ENCODE results near the gene SIAE. TPM values are rescaled to one million over a fixed set of nuclear protein-coding genes. Genes with fewer than 3 reads are reported as not detected.

The SIAE gene
- total and polyA plus RNA-seq, 3 experiments from 2014 or later, result 0.85 to 5.2 (median 4.0) TPM

DNA sequence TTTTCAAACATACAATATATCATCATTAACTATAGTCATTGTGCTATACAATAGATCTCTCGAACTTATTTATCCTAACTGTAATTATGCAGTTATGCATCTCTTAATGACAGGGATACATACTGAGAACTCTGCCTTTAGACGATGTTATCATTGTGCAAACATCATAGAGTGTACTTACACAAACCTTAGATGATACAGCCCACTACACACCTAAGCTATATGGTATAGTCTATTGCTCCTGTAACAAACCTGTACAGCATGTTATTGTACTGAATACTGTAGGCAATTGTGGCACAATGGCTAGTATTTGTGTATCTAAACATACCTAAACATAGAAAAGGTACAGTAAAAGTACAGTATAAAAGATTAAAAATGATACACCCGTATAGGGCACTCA, 38.9 kb upstream of the SIAE start:
- Mint-ChIP-seq H3K4me1 (peaks cover 1 to 2% (median 1%) of the 10 kb centered on the region in 3 donors), H3K4me3 (no peak overlapping the region), H3K36me3 (peaks cover 0 to 5% (median 5%) of the 10 kb centered on the region in 3 donors), H3K9me3 (peaks cover 0 to 6% (median 3%) of the 10 kb centered on the region in 5 donors), H3K27me3 (peaks cover 22 to 53% of the 10 kb centered on the region in 2 donors), H3K27ac (no peak overlapping the region)
- H3K36me3 ChIP-seq (ENCODE audit: insufficient read depth, low read length), result no peaks in the 10 kb centered on the region
- DNase-seq, result no peak
- no peak overlapping the region for H3K4me3 ChIP-seq (ENCODE audit: low read length)
- peaks cover 9% of the 10 kb centered on the region for H3K27me3 ChIP-seq (ENCODE audit: insufficient read depth, low read length, poor library complexity, severe bottlenecking)
- ChIA-PET POLR2A (no interaction called here), CTCF (no interaction called here)
- H3K9me3 ChIP-seq (ENCODE audit: low read length), result no peaks in the 10 kb centered on the region
- peaks cover 2% of the 10 kb centered on the region for H3K4me1 ChIP-seq (ENCODE audit: insufficient read depth, low read length)
- H3K27ac ChIP-seq (ENCODE audit: low read depth, low read length), result no peak overlapping the region

DNA sequence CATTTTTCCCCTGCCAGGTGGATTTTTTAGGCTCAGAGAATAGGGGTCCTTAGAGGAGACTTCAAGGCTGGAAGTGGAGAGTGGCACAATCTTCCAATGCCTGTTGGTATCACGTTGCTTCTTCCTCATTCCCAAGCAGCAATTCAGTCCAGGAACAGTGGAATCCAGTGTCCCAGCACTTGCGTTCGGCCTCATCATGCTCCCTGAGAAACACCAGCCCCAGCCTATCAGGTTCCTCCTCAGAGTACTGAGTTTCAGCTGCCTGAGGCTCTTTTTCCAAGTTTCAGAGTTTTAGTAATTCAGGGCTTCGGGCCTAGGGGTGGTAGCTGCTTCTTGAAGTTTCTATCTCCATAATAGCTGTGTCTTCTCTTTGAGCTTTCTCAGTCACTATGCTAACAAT, 34.3 kb upstream of the SIAE start:
- POLR2A ChIA-PET, result no interaction called here
- H3K27ac ChIP-seq (ENCODE audit: low read depth, low read length), result no peak overlapping the region
- H3K9me3 ChIP-seq (ENCODE audit: low read length), result no peaks in the 10 kb centered on the region
- Mint-ChIP-seq H3K36me3 (peaks cover 2 to 11% (median 4%) of the 10 kb centered on the region in 3 donors), H3K27ac (no peak overlapping the region), H3K9me3 (peaks cover 0 to 8% (median 3%) of the 10 kb centered on the region in 5 donors), H3K4me3 (no peak overlapping the region), H3K4me1 (no peaks in the 10 kb centered on the region), H3K27me3 (peaks cover 11 to 41% of the 10 kb centered on the region in 2 donors)
- no peaks in the 10 kb centered on the region for H3K4me1 ChIP-seq (ENCODE audit: insufficient read depth, low read length)
- no peak overlapping the region for H3K4me3 ChIP-seq (ENCODE audit: low read length)
- CTCF ChIA-PET, result no interaction called here
- H3K27me3 ChIP-seq (ENCODE audit: insufficient read depth, low read length, poor library complexity, severe bottlenecking), result no peaks in the 10 kb centered on the region
- no peaks in the 10 kb centered on the region for H3K36me3 ChIP-seq (ENCODE audit: insufficient read depth, low read length)
- no peak for DNase-seq

DNA sequence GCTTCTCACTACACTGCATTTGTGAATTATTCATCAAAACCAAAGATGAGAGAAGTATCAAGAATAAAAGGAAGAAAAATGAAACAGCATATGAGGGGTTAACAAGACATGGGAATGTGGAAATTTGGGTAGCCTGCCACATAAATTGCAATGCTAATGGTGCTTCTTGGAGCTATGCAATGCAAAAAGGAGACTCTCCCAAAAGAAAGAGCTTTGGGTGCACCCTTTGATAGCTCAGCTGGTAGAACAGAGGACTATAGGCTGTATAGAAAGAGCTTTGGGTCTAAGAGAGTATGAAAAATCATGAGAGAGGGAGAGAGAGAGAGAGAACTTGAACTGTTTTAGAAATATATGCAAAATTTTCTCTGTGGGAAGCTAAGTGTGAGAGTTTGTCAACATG, 26.5 kb upstream of the SIAE start:
- peaks cover 0 to 6% (median 0%) of the 10 kb centered on the region in 5 donors for H3K9me3 Mint-ChIP-seq

DNA sequence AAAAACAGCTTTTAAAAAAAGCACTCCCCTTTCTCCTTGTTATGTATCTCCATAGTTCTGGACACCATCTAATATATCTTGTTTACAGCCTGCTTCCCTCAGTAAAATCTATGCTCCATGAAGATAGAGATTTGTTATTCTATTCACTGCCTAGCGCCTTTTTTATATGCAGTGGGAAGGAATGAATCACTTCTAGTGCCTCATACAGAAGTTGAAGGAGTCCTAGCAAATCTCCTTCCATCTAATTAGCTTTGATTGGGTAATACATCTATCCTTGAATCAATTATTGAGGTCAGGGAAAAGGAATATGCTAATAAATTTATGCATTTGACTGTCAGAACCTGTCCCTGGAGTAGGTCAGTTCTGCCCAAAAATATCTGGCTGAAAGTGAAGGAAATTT, 26.0 kb upstream of the SIAE start:
- CTCF ChIA-PET, result no interaction called here
- Histone ChIP-seq H3K27ac (ENCODE audit: low read depth, low read length) (no peak overlapping the region), H3K4me3 (ENCODE audit: low read length) (no peak overlapping the region), H3K27me3 (ENCODE audit: insufficient read depth, low read length, poor library complexity, severe bottlenecking) (no peaks in the 10 kb centered on the region), H3K4me1 (ENCODE audit: insufficient read depth, low read length) (no peaks in the 10 kb centered on the region), H3K36me3 (ENCODE audit: insufficient read depth, low read length) (no peaks in the 10 kb centered on the region), H3K9me3 (ENCODE audit: low read length) (no peaks in the 10 kb centered on the region)
- no peaks in the 10 kb centered on the region for H3K36me3 Mint-ChIP-seq
- POLR2A ChIA-PET, result no interaction called here
- no peaks in the 10 kb centered on the region for H3K4me1 Mint-ChIP-seq
- DNase-seq, result no peak
- H3K27me3 Mint-ChIP-seq, result peaks cover 9 to 35% of the 10 kb centered on the region in 2 donors
- H3K4me3 Mint-ChIP-seq, result no peak overlapping the region
- H3K27ac Mint-ChIP-seq, result no peak overlapping the region
- peaks cover 0 to 6% (median 0%) of the 10 kb centered on the region in 5 donors for H3K9me3 Mint-ChIP-seq

More for the DNA sequence above, 26.5 kb upstream of the SIAE start:
- no peaks in the 10 kb centered on the region for H3K9me3 ChIP-seq (ENCODE audit: low read length)
- H3K36me3 Mint-ChIP-seq, result no peaks in the 10 kb centered on the region
- ChIA-PET POLR2A (no interaction called here), CTCF (interaction anchor here (1.0 kb wide), 1 partner anchor 31 kb away, joined by 3 read pairs; no protein-coding TSS in a partner anchor)
- H3K27ac Mint-ChIP-seq, result no peak overlapping the region
- no peaks in the 10 kb centered on the region for H3K4me1 ChIP-seq (ENCODE audit: insufficient read depth, low read length)
- no peaks in the 10 kb centered on the region for H3K4me1 Mint-ChIP-seq
- no peak overlapping the region for H3K4me3 ChIP-seq (ENCODE audit: low read length)
- no peak for DNase-seq
- no peaks in the 10 kb centered on the region for H3K27me3 ChIP-seq (ENCODE audit: insufficient read depth, low read length, poor library complexity, severe bottlenecking)
- H3K27me3 Mint-ChIP-seq, result peaks cover 9 to 35% of the 10 kb centered on the region in 2 donors
- no peaks in the 10 kb centered on the region for H3K36me3 ChIP-seq (ENCODE audit: insufficient read depth, low read length)
- no peak overlapping the region for H3K4me3 Mint-ChIP-seq
- H3K27ac ChIP-seq (ENCODE audit: low read depth, low read length), result no peak overlapping the region

DNA sequence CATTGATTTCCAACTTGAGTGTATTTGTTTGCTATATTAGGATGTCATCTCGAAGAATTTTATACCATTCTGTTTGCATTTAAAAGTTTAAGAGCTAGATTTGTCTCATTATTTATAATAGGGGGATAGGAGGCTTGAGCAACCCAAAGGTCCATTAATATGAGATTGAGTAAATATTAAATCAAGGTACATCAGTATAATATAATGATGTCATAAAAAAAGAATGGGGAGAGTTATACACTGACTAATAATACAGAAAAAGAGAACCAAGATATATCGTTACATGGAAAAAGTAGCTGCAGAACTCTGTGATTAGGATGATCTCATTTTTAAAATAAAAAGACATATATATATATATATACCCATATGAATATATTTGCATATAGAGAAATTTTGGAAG, 19.6 kb upstream of the SIAE start:
- CTCF ChIA-PET, result no interaction called here
- Mint-ChIP-seq H3K4me3 (no peak overlapping the region), H3K4me1 (no peaks in the 10 kb centered on the region), H3K9me3 (no peaks in the 10 kb centered on the region), H3K27me3 (peaks cover 3 to 10% of the 10 kb centered on the region in 2 donors), H3K27ac (no peak overlapping the region), H3K36me3 (no peaks in the 10 kb centered on the region)
- Histone ChIP-seq H3K4me1 (ENCODE audit: insufficient read depth, low read length) (no peaks in the 10 kb centered on the region), H3K27ac (ENCODE audit: low read depth, low read length) (no peak overlapping the region), H3K36me3 (ENCODE audit: insufficient read depth, low read length) (no peaks in the 10 kb centered on the region), H3K9me3 (ENCODE audit: low read length) (no peaks in the 10 kb centered on the region), H3K27me3 (ENCODE audit: insufficient read depth, low read length, poor library complexity, severe bottlenecking) (no peaks in the 10 kb centered on the region), H3K4me3 (ENCODE audit: low read length) (no peak overlapping the region)
- no peak for DNase-seq
- POLR2A ChIA-PET, result no interaction called here

DNA sequence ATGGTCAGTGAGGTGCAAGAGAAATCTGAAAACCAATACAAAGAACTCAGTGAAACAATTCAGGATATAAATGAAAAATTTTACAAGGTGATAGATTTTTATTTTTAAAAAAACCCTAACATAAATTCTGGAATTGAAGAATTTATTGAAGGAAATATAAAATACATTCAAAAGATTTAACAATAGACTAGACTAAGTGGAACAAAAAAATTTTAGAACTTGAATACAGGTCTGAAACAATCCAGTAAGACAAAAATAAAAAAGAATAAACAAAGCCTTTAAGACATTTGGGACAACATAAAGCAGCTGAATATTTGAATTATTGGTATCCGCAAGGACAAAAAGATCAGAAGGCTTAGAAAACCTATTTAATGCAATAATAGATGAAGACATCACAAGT, 8.9 kb upstream of the SIAE start:
- Mint-ChIP-seq H3K4me1 (no peaks in the 10 kb centered on the region), H3K27ac (peak overlapping the region in 1 of 8 donors; percentile 43), H3K9me3 (peaks cover 22 to 51% (median 31%) of the 10 kb centered on the region in 5 donors), H3K27me3 (peaks cover 17 to 42% of the 10 kb centered on the region in 2 donors), H3K36me3 (peaks cover 0 to 33% (median 1%) of the 10 kb centered on the region in 3 donors), H3K4me3 (no peak overlapping the region)
- Histone ChIP-seq H3K9me3 (ENCODE audit: low read length) (peaks cover 7% of the 10 kb centered on the region), H3K4me1 (ENCODE audit: insufficient read depth, low read length) (no peaks in the 10 kb centered on the region), H3K27ac (ENCODE audit: low read depth, low read length) (no peak overlapping the region), H3K36me3 (ENCODE audit: insufficient read depth, low read length) (no peaks in the 10 kb centered on the region), H3K4me3 (ENCODE audit: low read length) (no peak overlapping the region), H3K27me3 (ENCODE audit: insufficient read depth, low read length, poor library complexity, severe bottlenecking) (no peaks in the 10 kb centered on the region)
- ChIA-PET POLR2A (no interaction called here), CTCF (no interaction called here)
- no peak for DNase-seq

DNA sequence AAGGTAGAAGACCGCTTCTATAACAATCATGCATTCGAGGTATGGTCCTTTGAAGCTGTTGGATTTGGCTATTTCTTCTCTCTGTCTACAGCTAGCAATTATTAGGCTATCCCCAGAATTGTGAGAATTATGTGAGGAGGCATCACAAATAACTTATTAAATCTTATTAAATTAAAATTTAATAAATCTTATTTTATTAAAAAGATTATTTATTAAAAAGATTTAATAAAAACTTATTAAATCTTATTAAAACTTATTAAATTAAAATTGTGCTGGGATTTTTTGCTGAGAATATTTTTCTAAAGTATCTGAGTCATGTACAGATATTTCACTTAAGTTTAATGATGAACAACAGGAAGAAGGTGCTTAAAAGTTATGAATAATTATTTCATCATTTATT, 7.9 kb upstream of the SIAE start:
- Mint-ChIP-seq H3K27me3 (peaks cover 16 to 40% of the 10 kb centered on the region in 2 donors), H3K36me3 (peaks cover 0 to 27% (median 1%) of the 10 kb centered on the region in 3 donors), H3K4me3 (no peak overlapping the region), H3K4me1 (no peaks in the 10 kb centered on the region), H3K27ac (no peak overlapping the region), H3K9me3 (peaks cover 22 to 41% (median 31%) of the 10 kb centered on the region in 5 donors)
- Histone ChIP-seq H3K36me3 (ENCODE audit: insufficient read depth, low read length) (no peaks in the 10 kb centered on the region), H3K9me3 (ENCODE audit: low read length) (peaks cover 7% of the 10 kb centered on the region), H3K27me3 (ENCODE audit: insufficient read depth, low read length, poor library complexity, severe bottlenecking) (no peaks in the 10 kb centered on the region), H3K27ac (ENCODE audit: low read depth, low read length) (no peak overlapping the region), H3K4me3 (ENCODE audit: low read length) (no peak overlapping the region), H3K4me1 (ENCODE audit: insufficient read depth, low read length) (no peaks in the 10 kb centered on the region)
- ChIA-PET POLR2A (no interaction called here), CTCF (no interaction called here)
- no peak for DNase-seq

DNA sequence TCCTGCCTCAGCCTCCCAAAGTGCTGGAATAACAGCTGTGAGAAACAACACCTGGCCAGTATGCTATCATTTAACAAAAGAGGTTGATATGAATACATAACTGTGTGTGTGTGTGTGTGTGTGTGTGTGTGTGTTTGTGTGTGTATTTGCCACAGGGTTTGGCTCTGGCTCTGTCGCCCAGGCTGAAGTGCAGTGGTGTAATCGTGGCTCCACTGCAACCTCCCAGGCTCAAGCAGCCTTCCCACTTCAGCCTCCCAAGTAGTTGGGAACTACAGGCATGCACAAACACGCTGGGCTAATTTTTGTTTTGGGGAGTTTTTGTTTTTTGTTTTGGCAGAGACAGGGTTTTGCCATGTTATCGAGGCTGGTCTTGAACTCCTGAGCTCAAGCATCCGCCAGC, 4.9 kb upstream of the SIAE start:
- Mint-ChIP-seq H3K4me1 (peaks cover 12 to 15% (median 14%) of the 10 kb centered on the region in 3 donors), H3K27me3 (peaks cover 16 to 28% of the 10 kb centered on the region in 2 donors), H3K36me3 (peaks cover 0 to 15% (median 4%) of the 10 kb centered on the region in 3 donors), H3K9me3 (peaks cover 13 to 19% (median 15%) of the 10 kb centered on the region in 5 donors), H3K27ac (no peak overlapping the region), H3K4me3 (no peak overlapping the region)
- peaks cover 7% of the 10 kb centered on the region for H3K9me3 ChIP-seq (ENCODE audit: low read length)
- DNase-seq, result no peak
- no peak overlapping the region for H3K4me3 ChIP-seq (ENCODE audit: low read length)
- no peaks in the 10 kb centered on the region for H3K27me3 ChIP-seq (ENCODE audit: insufficient read depth, low read length, poor library complexity, severe bottlenecking)
- H3K27ac ChIP-seq (ENCODE audit: low read depth, low read length), result no peak overlapping the region
- ChIA-PET CTCF (interaction anchor here (1.0 to 1.5 kb wide), 3 partner anchors 68 to 159 kb away, joined by 3 to 6 read pairs (median 3); no protein-coding TSS in a partner anchor), POLR2A (no interaction called here)
- peaks cover 8% of the 10 kb centered on the region for H3K4me1 ChIP-seq (ENCODE audit: insufficient read depth, low read length)
- no peaks in the 10 kb centered on the region for H3K36me3 ChIP-seq (ENCODE audit: insufficient read depth, low read length)
